GM21423 (cell line): ENCODE data around the gene TFF3.
"Not testable (repeated sequence)": the region's sequence is repeated elsewhere in the genome, so short reads cannot be mapped to it uniquely, and the experiment has no call there.

ENCODE experiments used
- ATAC-seq: cut with Tn5 transposase; IDR thresholded peaks from one replicate; pipeline ENCODE4 v1.9.1; 2021; ENCODE audit warnings: mild to moderate bottlenecking, moderate library complexity; ENCODE audit not compliant: unreplicated experiment

The TFF3 gene

GRCh38 chr21:42306366-42307035 lies 8.7 kb downstream of the TFF3 start:
- no peak for ATAC-seq

GRCh38 chr21:42305707-42306147 lies 9.5 kb downstream of the TFF3 start:
- no peak for ATAC-seq

- no peak for ATAC-seq
Measured at GRCh38 chr21:42304556-42305454, 10.4 kb downstream of the TFF3 start.

- ATAC-seq: no peak
Measured at GRCh38 chr21:42303443-42303842, 11.8 kb downstream of the TFF3 start.

GRCh38 chr21:42302794-42303193 lies 12.4 kb downstream of the TFF3 start:
- no peak for ATAC-seq

- no peak for ATAC-seq
Measured at GRCh38 chr21:42302076-42302650, 13.0 kb downstream of the TFF3 start.

- no peak for ATAC-seq
Measured at GRCh38 chr21:42301371-42302075, 13.7 kb downstream of the TFF3 start.

GRCh38 chr21:42300956-42301355 lies 14.3 kb downstream of the TFF3 start:
- ATAC-seq: no peak

GRCh38 chr21:42300045-42300583 lies 15.1 kb downstream of the TFF3 start:
- no peak for ATAC-seq

- no peak for ATAC-seq
Measured at GRCh38 chr21:42299324-42300044, 15.7 kb downstream of the TFF3 start.

- ATAC-seq: no peak
Measured at GRCh38 chr21:42298657-42299056, 16.6 kb downstream of the TFF3 start.

GRCh38 chr21:42298237-42298636 lies 17.0 kb downstream of the TFF3 start:
- no peak for ATAC-seq

- no peak for ATAC-seq
Measured at GRCh38 chr21:42297377-42297776, 17.8 kb downstream of the TFF3 start.

- no peak for ATAC-seq
Measured at GRCh38 chr21:42296501-42296900, 18.7 kb downstream of the TFF3 start.

- no peak for ATAC-seq
Measured at GRCh38 chr21:42295845-42296244, 19.4 kb downstream of the TFF3 start.

- ATAC-seq: no peak
Measured at GRCh38 chr21:42294273-42294880, 20.8 kb downstream of the TFF3 start.

GRCh38 chr21:42293649-42294272 lies 21.4 kb downstream of the TFF3 start:
- ATAC-seq: no peak

GRCh38 chr21:42292563-42293142 lies 22.6 kb downstream of the TFF3 start:
- not testable (repeated sequence) for ATAC-seq
